ENCODE results near the gene SASH3.

The SASH3 gene

GRCh38 chrX:129779747-129780146 lies at the start of gene SASH3:
Gene SASH3 (plus strand): TSS chrX:129779949. CDS start chrX:129780098, 149 bp downstream.
- no peak within 1 kb of the TSS for H3K4me3 ChIP-seq (ENCODE audit: low read depth, low read length)
- no peak for TF ChIP-seq CTCF (IDR thresholded peaks at IDR 0.05; ENCODE audit: low read depth, low read length)

DNA sequence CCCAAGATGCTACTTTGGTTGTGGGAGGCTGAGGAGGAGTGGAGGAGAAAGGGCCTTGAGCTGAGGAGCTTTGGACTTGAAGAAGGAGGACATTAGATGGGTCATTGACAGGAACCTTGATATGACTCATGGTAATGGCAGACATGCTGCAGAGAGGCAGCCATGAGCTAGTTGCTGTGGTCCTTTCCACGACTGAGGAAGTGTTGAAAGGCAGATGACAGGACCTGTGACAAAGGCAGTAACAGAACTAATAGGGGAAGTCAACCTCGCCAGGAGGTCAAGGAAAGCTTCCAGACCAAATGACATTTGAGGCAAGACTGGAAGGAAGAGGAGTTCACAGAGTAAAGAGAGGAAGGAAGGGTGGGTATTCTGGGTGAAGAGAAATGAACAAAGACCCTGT lies 48.5 kb upstream of the SASH3 start:
- H3K4me3 ChIP-seq (ENCODE audit: low read depth, low read length): no peak overlapping the region
- TF ChIP-seq CTCF (IDR thresholded peaks at IDR 0.05; ENCODE audit: low read depth, low read length): no peak

DNA sequence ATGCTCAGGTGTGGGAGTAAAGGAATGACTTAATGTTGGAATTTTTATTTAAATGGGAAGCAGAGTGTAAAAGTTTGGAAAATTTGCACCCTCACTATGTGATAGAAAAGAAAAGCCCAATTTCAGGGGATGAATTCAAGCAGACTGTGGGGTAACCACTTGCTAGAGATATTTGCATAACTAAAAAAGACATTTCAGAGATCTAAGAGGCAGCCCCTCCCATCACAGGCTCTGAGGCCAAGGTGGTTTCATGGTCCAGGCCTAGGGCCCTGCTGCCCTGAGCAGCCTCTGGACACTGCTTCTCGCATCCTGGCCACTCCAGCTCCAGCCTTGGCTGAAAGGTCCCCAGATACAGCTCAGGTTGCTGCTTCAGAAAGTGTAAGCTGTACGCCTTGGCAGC lies 46.9 kb upstream of the SASH3 start:
- no peak overlapping the region for H3K4me3 ChIP-seq (ENCODE audit: low read depth, low read length)
- TF ChIP-seq CTCF (IDR thresholded peaks at IDR 0.05; ENCODE audit: low read depth, low read length): no peak

- TF ChIP-seq CTCF (IDR thresholded peaks at IDR 0.05; ENCODE audit: low read depth, low read length): no peak
Measured at GRCh38 chrX:129733335-129733734, 46.4 kb upstream of the SASH3 start.

DNA sequence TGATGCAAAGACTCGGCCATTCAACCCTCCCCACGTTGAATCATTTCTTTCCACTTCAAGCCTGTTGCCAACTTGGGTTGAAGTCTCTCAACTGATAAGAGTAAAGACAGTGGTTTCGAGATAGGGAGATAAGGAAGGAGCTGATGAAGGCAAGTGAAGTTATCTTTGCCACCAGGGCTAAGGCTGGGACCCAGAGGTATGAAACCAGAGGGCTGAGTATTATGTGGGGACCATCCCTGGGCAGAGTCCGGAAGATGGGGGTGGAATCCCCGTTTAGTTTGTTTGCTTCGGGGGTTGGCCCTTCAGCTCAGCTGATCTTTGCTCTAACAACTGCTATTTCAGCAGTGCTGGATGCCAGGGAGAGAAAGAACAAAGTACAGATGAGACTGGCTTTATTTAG lies 43.3 kb upstream of the SASH3 start:
- TF ChIP-seq CTCF (IDR thresholded peaks at IDR 0.05; ENCODE audit: low read depth, low read length): no peak
- no peak overlapping the region for H3K4me3 ChIP-seq (ENCODE audit: low read depth, low read length)

More at GRCh38 chrX:129733335-129733734, 46.4 kb upstream of the SASH3 start:
- no peak overlapping the region for H3K4me3 ChIP-seq (ENCODE audit: low read depth, low read length)

GRCh38 chrX:129737916-129738315 lies 41.8 kb upstream of the SASH3 start:
- H3K4me3 ChIP-seq (ENCODE audit: low read depth, low read length): no peak overlapping the region
- TF ChIP-seq CTCF (IDR thresholded peaks at IDR 0.05; ENCODE audit: low read depth, low read length): no peak

DNA sequence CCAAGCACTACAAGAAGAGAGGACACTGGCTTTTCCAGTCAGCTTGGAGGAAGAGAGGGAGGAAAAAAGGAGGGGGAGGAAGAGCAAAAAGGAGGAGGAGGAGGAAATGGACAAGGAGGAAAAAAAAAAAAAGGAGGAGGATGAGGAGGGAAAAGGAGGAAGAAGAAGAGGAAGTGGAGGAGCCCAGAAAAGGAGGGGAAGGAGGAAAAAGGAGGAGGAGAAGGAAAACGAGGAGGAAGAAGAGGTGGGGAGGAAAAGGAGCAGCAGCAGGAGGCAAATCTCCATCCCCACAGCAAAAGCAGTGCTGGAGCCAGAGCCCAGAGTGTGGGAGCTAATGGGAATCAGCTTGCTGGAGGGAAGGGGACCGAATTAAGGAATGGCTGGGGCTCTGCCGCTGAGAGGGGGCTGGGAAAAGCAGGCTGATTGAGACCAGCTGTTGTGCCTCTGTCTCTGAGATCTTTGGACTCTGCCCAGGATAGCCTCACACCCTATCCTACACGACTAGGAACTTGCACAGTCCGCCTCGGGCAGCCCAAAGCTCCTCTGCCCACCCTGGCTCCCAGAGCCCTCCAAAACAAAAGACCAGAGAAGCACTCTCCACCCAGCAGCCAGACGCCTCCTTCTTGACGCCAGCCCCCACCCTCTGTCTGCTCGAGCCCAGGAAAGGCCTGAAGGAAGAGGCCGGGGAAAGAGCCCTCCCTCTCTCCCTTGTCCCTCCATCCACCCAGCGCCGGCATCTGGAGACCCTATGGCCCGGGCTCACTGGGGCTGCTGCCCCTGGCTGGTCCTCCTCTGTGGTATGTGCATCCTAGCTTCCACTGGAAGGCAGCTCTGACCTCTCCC lies 41.1 kb upstream of the SASH3 start, which contains the start of gene XPNPEP2:
TSS of gene XPNPEP2 (plus strand) at position 514 of the 843 bp plus-strand sequence. CDS start at position 749, 235 bp downstream.
- no peak for TF ChIP-seq CTCF (IDR thresholded peaks at IDR 0.05; ENCODE audit: low read depth, low read length)
- no peak within 1 kb of the TSS for H3K4me3 ChIP-seq (ENCODE audit: low read depth, low read length)
